Prostate gland (tissue), 2 donors: ENCODE measurements around the gene ZNF385B.

Source experiments
- CTCF ChIP-seq, 4 experiments: fragments of 200-600 bp in 2 of 4; fragments of 450-650 bp in 2 of 4; sonication (generic) in 2 of 4; IDR thresholded peaks; 1 replicate in 3 of 4; 2 replicates in 1 of 4; pipeline ENCODE4 v1.5.1; 2016 to 2019; ENCODE audit warnings: antibody characterized with exemption in 4 of 4, mild to moderate bottlenecking in 2 of 4, moderate library complexity in 2 of 4
- POLR2AphosphoS5 ChIP-seq: sonication (generic); formaldehyde crosslinking; IDR thresholded peaks from one replicate; pipeline ENCODE4 v1.6.1; 2017; ENCODE audit warnings: antibody characterized with exemption

GRCh38 chr2:179550214-179550613 is 311.2 kb downstream of the ZNF385B start:
- TF ChIP-seq CTCF (IDR thresholded peaks at IDR 0.05) (no peak), POLR2AphosphoS5 (no peak)
